ENCODE measurements around the gene GART. TPM values are rescaled to one million over a fixed set of nuclear protein-coding genes. Genes with fewer than 3 reads are reported as not detected.

Gene GART
- total RNA-seq, 4 donors from 2014 or later: 23.9 to 123 (median 68.5) TPM

GRCh38 chr21:33478935-33479678 lies 62.8 kb downstream of the GART start:
- DNase-seq: peak; percentile 41
- Histone ChIP-seq H3K4me3 (peak overlapping the region; percentile 46 to 97 (median 96)), H3K27ac (peak overlapping the region; percentile 96 to 100 (median 100)), H3K27me3 (no peaks in the 10 kb centered on the region), H3K36me3 (no peaks in the 10 kb centered on the region), H3K4me1 (peaks cover 0 to 18% (median 12%) of the 10 kb centered on the region in 4 donors), H3K9me3 (no peaks in the 10 kb centered on the region)
- TF ChIP-seq CTCF (IDR thresholded peaks at IDR 0.05) (peak in 3 of 5 experiments; percentile 15 to 29 (median 20)), POLR2A (IDR thresholded peaks at IDR 0.05) (no peak)
- intact Hi-C loops (cut with DNase I; ENCODE audit: low total_unique reads) (no loop called here), in situ Hi-C loops (cut with MboI; ENCODE audit: low pct_ligation_motif_present in 1 of 4, low pct_unique_long_range_greater_than_20kb in 1 of 4, low sequenced_read_pairs in 3 of 4) (no loop called here)
- 0 to 1% methylated on average over 7 to 42 of the region's 68 CpGs for WGBS, 2 donors (ENCODE audit: low coverage in 1 of 2)

GRCh38 chr21:33478182-33478581 lies 63.7 kb downstream of the GART start:
- H3K27me3 ChIP-seq: no peaks in the 10 kb centered on the region
- TF ChIP-seq POLR2A (IDR thresholded peaks at IDR 0.05) (no peak), POLR2AphosphoS5 (IDR thresholded peaks at IDR 0.05) (no peak), EP300 (IDR thresholded peaks at IDR 0.05; ENCODE audit: low read depth) (no peak), CTCF (IDR thresholded peaks at IDR 0.05) (no peak)
- in situ Hi-C loops (cut with MboI; ENCODE audit: low pct_ligation_motif_present in 1 of 4, low pct_unique_long_range_greater_than_20kb in 1 of 4, low sequenced_read_pairs in 3 of 4) (no loop called here), intact Hi-C loops (cut with DNase I; ENCODE audit: low total_unique reads) (no loop called here)
- H3K36me3 ChIP-seq: no peaks in the 10 kb centered on the region
- H3K9me3 ChIP-seq: no peaks in the 10 kb centered on the region
- H3K4me1 ChIP-seq: peaks cover 0 to 18% (median 12%) of the 10 kb centered on the region in 4 donors
- peak overlapping the region; percentile 96 to 100 (median 100) for H3K27ac ChIP-seq
- H3K4me3 ChIP-seq: peak overlapping the region in 3 of 4 donors; percentile 96 to 97 (median 96)
- no peak for DNase-seq
- WGBS, 2 donors (ENCODE audit: low coverage in 1 of 2): 52 to 57% methylated on average over 9 of the region's 9 CpGs

GRCh38 chr21:33477066-33477465 lies 64.9 kb downstream of the GART start:
- TF ChIP-seq CTCF (IDR thresholded peaks at IDR 0.05) (no peak), POLR2A (IDR thresholded peaks at IDR 0.05) (no peak), POLR2AphosphoS5 (IDR thresholded peaks at IDR 0.05) (no peak), EP300 (IDR thresholded peaks at IDR 0.05; ENCODE audit: low read depth) (no peak)
- intact Hi-C loops (cut with DNase I; ENCODE audit: low total_unique reads): no loop called here
- peaks cover 0 to 18% (median 12%) of the 10 kb centered on the region in 4 donors for H3K4me1 ChIP-seq
- 90 to 100% methylated on average over 2 to 7 of the region's 7 CpGs for WGBS, 2 donors (ENCODE audit: low coverage in 1 of 2)
- no peaks in the 10 kb centered on the region for H3K9me3 ChIP-seq
- DNase-seq: no peak
- H3K27ac ChIP-seq: no peak overlapping the region
- H3K36me3 ChIP-seq: no peaks in the 10 kb centered on the region
- H3K4me3 ChIP-seq: no peak overlapping the region
- no peaks in the 10 kb centered on the region for H3K27me3 ChIP-seq
- in situ Hi-C loops (cut with MboI; ENCODE audit: low pct_ligation_motif_present in 1 of 4, low pct_unique_long_range_greater_than_20kb in 1 of 4, low sequenced_read_pairs in 3 of 4): no loop called here

DNA sequence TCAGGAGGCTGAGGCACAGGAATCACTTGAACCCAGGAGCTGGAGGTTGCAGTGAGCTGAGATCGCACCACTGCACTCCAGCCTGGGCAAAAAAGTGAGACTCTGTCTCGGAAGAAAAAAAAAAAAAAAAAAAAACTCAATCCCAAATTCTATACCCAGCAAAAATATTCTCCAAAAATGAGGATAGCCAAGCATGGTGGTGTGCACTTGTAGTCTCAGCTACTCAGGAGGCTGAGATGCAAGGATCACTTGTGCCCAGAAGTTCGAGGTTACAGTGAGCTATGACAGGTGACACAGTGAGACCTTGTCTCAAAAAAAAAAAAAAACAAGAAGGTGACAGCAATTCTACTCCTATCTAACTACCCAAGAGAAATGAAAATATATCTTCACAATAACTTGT lies 68.6 kb downstream of the GART start:
- WGBS, 2 donors (ENCODE audit: low coverage in 1 of 2): 100% methylated on average over 1 to 3 of the region's 3 CpGs
- DNase-seq: no peak
- H3K4me1 ChIP-seq: peaks cover 0 to 10% (median 6%) of the 10 kb centered on the region in 4 donors
- H3K4me3 ChIP-seq: no peak overlapping the region
- no peaks in the 10 kb centered on the region for H3K27me3 ChIP-seq
- in situ Hi-C loops (cut with MboI; ENCODE audit: low pct_ligation_motif_present in 1 of 4, low pct_unique_long_range_greater_than_20kb in 1 of 4, low sequenced_read_pairs in 3 of 4): loop anchor here in 1 of 4 donors (25.0 kb wide), 2 partner anchors 536 to 636 kb away; no protein-coding TSS in a partner anchor
- TF ChIP-seq CTCF (IDR thresholded peaks at IDR 0.05) (no peak), POLR2AphosphoS5 (IDR thresholded peaks at IDR 0.05) (no peak), EP300 (IDR thresholded peaks at IDR 0.05; ENCODE audit: low read depth) (no peak), POLR2A (IDR thresholded peaks at IDR 0.05) (no peak)
- intact Hi-C loops (cut with DNase I; ENCODE audit: low total_unique reads): no loop called here
- H3K9me3 ChIP-seq: no peaks in the 10 kb centered on the region
- H3K36me3 ChIP-seq: no peaks in the 10 kb centered on the region
- H3K27ac ChIP-seq: no peak overlapping the region

Measured in transverse colon (tissue), 4 donors.